RKO (cell line): ENCODE data around the gene C16orf90.

Experiments
- DNase-seq: peaks from one replicate; pipeline ENCODE4 v3.0.0-alpha.2; 2016; ENCODE audit warnings: low spot score

C16orf90 gene

DNA sequence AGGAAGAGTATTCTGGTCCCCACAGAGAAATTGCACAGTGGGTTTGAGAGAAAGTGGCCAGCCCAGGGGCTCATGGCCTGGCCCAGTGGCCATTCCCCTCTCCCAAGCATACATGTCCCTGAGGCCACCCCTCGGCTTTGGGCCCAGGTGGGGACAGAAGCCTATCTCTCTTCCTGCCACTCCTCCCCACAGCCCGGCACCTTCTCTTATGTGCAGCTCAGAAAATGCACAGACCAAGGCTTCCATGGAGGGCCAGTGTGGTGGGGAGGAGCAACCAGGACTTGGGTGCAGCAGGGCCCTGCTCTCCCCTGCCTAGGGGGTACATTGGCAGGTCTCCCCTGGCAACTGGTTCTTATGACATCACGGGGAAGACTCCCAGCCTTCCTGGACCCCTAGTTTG, at the start of gene C16orf90:
C16orf90 (minus strand) TSS at position 314 of the 400 bp plus-strand sequence; CDS start at position 246, 68 bp downstream.
- DNase-seq = no peak

GRCh38 chr16:3542601-3543373, 47.5 kb upstream of the C16orf90 start:
- DNase-seq = no peak

GRCh38 chr16:3541527-3542155, 46.4 kb upstream of the C16orf90 start:
- no peak for DNase-seq

DNA sequence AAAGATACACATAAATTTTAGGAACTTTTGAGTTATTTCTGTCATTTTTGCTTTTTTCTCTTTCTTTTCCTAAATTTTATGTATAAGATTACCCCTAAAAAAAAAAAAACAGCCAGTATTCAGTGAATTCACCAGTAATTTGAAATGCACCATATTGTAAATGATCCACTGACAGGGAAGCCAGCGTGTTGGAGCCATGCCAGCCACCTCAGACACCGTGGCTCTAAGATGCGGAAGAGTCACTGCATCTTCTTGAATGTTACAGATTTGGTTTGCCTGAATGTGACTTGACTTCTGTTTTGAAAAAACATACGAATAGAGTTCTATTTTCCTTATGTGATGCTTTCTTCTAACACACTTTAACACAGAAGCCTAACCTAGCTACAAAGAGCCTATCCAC, 42.9 kb upstream of the C16orf90 start:
- no peak for DNase-seq

DNA sequence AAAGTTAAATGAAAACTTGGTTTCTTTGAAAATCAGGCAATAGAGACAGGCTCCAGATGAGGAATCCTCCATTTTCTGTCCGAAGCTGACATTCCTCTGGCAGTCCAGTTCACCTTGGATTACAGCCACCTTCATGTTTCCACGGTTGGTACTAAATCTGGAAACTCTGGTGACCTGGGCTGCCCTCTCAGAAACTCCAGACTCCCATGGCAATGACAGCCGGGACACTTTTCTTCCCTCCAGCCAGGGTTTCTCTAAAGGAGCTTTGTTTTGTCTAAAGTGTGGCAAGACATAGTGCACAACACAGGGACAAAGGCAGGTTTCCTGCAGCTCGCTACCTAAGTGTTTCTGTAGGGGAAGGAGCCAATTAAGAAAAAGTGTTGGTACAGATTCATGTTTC, 41.6 kb upstream of the C16orf90 start:
- DNase-seq = no peak

- DNase-seq = no peak
These were observed 41.0 kb upstream of the C16orf90 start for GRCh38 chr16:3536271-3536731.

DNA sequence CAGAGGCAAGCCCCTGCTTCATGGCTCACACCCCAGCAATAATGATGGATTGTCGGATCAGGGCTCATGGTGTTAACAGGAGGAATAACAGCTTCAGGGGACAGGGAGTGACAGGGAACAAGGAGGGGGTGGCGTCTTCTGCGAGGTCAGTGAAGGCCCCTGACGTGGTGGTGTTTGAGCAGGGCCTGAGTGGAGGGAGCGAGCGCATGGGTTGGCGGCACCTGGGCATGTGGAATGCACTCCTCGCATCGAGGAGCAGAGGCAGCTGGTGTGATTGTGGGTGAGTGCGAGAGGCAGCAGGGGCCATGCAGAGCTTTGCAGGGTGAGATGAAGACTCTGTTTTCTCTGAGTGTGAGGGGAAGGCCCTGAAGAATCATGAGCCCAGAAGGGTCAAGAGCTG, 38.8 kb upstream of the C16orf90 start:
- DNase-seq = no peak

GRCh38 chr16:3532741-3533140, 37.5 kb upstream of the C16orf90 start:
- DNase-seq = no peak

DNA sequence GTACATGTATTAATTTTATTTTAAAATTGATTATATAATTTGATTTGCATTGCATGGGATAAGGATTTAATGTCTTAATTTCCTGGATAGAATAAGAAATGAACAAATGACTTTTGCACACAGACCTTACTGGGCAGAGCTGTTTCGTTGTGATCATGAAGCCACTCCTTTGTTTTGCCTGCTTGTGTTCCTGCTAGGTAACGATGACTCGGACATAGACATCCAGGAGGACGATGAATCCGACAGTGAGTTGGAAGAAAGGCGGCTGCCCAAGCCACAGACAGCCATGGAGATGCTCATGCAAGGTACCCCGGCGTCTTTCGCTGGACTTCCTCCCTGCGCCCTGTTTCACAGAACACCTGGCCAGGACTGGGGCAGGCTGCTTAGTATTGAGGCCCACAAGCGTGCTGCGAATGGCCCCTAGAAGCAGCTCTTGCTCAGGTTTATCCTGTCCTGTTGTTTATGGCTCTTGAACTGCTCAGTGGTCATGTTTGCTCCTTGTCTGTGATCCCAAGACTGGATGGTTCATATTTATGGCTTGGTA, 35.2 kb upstream of the C16orf90 start:
- no peak for DNase-seq

DNA sequence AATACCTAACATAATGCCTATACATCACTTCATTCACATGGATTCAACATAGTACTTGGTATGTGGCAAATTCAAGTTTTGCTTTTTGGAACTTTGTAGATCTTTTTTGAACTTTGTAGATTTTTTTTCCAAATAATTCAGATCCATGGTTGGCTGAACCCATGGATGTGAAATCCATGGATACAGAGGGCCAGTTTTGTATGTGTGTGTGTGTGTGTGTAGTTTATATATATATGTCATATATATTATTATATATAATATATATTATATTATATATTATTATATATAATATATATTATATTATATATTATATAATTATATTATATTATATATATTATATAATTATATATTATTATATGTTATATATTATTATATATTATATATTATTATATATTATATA, 33.9 kb upstream of the C16orf90 start:
- no peak for DNase-seq

GRCh38 chr16:3528406-3528805, 33.1 kb upstream of the C16orf90 start:
- no peak for DNase-seq

DNA sequence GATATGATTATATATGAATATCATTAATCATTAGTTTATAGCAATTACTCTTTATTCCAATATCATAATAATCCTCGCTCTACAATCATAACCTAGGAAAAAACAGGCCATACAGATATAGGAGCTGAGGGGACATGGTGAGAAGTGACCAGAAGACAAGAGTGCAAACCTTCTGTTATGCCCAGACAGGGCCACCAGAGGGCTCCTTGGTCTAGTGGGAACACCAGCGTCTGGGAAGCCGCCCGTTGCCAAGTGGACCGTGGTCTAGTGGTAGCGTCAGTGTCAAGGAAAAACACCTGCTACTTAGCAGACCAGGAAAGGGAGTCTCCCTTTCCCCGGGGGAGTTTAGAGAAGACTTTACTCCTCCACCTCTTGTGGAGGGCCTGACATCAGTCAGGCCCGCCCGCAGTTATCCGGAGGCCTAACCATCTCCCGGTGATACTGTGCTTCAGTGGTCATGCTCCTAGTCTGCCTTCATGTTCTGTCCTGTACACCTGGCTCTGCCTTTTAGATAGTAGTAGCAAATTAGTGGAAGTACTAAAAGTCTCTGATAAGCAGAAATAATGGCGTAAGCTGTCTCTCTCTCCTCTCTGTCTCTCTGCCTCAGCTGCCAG, 32.0 kb upstream of the C16orf90 start:
- DNase-seq = peak; percentile 62

DNA sequence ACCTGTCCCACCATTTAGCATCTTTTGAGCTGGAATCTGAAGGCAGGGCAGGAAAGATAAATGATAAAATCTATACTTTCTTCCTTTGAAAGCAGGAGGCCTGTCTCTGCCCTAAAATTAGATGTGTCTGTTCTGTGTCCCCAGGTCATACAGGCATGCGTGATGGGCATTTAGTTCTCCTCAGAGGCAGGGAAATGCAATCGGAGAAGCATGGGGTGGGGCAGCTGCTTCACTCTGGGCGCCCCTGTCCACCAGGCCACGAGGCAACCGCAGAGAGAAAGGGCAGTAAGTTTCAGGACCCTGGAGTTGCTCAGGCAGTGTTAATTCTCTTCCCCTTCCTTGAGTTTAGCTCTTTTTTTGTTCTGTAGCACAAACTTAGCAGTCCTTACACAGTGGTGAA, 30.7 kb upstream of the C16orf90 start:
- no peak for DNase-seq

GRCh38 chr16:3523281-3523680, 28.0 kb upstream of the C16orf90 start:
- no peak for DNase-seq

GRCh38 chr16:3520841-3521240, 25.6 kb upstream of the C16orf90 start:
- DNase-seq = no peak

GRCh38 chr16:3520413-3520812, 25.1 kb upstream of the C16orf90 start:
- DNase-seq = no peak

DNA sequence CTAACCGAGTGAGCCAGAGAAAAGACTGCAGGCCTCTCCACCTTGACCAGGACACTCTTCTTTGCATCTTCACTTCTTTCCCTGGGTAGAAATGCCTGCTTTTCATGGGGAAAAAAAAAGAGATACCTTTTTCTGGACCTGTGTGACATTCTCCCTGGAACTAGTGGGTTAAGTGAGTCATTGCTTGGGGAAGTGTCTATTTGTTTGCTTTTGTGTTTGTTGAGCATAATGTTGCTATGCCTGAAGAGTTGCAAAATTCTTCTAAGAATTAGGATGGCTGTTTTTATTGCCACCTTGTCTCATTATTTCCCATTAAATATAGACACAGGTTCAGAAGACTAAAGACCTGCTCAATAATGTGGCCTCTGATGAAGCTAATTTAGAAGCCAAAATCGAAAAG, 24.3 kb upstream of the C16orf90 start:
- no peak for DNase-seq

DNA sequence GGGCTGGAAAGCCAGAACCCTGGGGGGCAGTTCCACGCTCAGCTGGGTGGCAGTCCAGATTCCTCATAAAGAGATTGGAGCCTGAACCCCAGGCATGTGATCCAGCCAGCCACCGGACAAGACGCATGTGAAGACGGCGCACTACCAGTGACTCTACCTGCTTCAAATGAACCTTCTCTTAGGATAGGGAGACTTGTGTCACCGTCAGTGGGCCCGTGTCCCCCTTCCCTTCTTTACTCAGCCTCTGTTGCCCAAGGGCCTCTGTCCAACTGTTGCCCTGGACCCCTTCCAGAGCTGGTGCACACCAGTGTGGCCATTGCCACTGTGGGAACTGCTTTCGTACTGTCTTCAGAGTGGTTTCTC, 23.7 kb upstream of the C16orf90 start:
- no peak for DNase-seq

- DNase-seq = no peak
These were observed 23.1 kb upstream of the C16orf90 start for GRCh38 chr16:3518292-3518985.

- no peak for DNase-seq
These were observed 20.6 kb upstream of the C16orf90 start for GRCh38 chr16:3515897-3516296.

DNA sequence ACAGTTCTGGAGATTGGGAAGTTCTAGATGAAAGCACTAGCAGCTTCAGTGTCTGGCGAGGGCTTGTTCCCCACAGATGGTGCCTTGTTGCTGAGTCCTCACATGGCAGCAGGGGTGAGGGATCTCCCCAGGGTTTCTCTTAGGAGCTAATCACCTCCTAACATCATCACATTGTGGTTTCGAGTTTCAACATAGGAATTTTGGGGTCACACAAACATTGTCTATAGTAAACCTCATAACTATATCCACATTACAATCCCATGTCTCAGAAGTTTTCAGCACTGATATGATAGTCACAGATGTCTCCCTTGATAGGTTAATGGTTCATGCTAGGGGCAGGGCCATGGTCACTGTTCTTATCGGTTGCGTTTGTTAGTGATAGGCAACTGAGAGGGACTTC, 19.3 kb upstream of the C16orf90 start:
- DNase-seq = no peak

DNA sequence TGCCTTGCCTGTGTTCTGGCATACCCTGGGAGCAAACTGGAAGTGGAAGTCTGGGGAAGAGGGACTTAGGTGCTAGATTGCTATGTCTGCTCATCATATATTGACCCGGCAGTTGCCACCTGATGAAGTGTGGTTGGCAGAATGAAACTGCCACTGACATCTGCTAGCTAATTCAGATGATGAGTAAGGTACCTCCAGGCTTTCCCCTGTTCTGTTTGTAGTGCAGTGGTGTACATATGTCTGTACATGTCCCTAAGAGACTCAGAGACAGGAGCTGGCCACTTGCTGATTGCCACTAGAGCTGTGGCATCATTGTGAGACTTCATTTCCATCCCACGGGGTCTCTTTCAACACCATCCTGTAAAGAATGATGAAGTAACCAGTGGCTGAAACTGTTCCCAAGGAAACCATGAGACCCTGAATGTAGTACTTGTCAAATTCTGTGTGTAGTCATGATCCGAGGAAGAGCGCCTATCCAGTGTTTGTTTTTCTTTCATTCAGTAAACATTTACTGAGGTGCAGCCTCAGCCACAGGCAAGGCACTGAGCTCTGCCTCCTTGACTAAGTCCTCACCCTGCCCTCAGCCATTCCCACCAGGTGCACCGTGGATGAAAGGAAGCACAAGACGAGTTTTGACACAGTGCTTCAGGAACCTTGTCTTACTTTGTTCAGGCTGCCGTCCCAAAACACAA, 18.7 kb upstream of the C16orf90 start:
- no peak for DNase-seq
